Measurements from ENCODE around the gene GDPD4.

The GDPD4 gene

DNA sequence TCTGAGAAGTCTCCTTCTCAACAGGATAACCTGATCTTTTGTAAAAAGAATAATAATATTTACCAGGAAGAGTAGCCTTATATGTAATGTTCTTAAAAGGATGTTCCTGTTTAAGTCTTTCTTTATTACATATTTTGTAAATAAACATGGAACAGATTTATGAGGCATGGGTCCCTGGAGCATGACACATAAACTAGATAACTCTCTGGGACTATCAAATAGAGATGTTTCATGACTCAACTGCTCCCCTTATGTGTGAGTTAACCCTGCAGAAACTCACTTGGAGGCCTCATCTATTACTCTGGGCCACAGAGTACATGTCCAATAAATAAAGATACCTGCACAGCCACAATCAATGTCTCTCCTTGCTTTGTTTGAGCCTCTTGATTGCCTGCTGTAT is 64.6 kb downstream of the GDPD4 start:
- DNase-seq (ENCODE audit: low read depth) = no peak

DNA sequence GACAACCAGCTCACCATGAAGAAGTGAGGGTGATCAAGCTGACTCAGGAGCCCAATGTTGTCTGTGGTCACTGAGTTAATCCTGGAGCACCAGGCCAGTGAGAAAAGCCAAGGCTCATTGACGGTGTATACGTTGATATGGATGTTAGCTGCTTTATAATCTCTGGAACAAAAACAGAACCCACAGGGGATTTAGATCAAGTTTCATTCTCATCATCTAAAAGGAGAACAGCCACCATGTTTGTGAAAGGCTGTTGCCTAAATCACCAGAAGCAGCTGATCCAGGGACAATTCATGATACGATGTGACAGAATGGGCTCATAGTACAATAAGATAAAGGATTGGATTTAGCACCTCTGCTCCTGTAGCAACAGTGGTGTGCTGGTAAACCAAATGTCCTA is 68.5 kb downstream of the GDPD4 start:
- no peak for DNase-seq (ENCODE audit: low read depth)

- DNase-seq (ENCODE audit: low read depth) = no peak
Measured at GRCh38 chr11:77232242-77232641, 69.2 kb downstream of the GDPD4 start.

- DNase-seq (ENCODE audit: low read depth) = no peak
Measured at GRCh38 chr11:77231800-77232199, 69.7 kb downstream of the GDPD4 start.

DNA sequence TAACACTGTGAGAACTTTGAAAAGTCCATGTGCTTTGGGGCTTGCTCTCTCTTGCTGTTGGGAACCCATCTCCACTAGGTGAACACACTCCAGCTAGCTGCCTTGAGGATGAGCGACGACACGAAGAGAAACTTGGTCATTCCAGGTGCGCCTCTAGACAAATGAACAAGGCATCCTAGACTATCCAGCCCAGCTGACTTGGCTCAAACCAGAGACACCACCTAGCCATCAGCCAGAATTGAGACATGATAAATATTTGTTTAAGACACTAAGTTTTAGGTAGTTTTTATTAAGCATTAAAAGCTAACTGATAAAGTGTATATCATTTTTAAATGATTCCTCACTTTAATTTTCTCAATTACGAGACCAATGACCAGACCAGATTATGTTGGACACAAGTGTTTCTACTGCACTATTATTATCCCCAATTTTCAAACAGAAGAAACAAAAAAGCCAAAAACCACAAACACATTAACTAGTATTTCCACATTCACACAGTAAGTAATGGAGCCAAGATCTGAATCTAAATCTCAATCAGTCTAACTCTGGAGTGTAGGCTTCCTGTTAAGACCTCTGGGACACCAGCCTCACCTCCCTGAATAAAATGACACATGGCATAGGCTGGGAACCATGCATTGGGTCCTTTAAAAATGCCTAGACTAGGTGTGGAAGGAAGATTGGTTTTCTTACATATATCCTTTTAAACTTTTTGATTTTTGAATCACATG is 70.4 kb downstream of the GDPD4 start:
- no peak for DNase-seq (ENCODE audit: low read depth)

DNA sequence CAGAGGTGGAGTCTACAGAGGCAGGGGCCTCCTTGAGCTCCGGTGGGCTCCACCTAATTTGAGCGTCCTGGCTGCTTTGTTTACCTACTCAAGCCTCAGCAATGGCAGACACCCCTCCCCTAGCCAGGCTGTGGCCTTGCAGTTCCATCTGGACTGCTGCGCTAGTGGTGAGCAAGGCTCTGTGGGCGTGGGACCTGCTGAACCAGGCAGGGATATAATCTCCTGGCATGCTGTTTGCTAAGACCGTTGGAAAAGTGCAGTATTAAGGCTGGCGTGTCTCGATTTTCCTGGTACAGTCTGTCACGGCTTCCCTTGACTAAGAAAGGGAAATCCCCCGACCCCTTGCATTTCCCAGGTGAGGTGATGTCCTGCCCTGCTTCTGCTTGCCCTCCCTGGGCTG is 77.7 kb downstream of the GDPD4 start:
- no peak for DNase-seq (ENCODE audit: low read depth)

DNA sequence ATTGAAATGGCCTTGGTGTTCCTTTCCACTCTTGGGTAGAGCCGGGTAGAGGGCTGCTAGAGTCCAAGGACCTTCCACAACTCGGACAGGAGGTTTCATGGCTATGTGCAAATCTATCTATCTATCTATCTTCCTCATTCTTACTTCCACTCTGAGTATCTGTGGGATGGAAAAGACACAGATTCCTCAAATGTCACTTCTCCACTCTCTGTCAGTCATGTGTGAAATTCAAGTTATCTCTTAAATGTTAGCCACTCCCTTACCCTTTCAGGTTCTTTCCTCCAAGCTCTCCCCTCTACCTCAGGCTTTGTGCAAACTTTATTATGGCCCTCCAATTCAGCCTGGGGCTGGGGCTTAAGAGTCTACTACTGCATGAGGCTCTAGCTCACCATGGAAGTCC is 84.3 kb downstream of the GDPD4 start:
- no peak for DNase-seq (ENCODE audit: low read depth)

DNA sequence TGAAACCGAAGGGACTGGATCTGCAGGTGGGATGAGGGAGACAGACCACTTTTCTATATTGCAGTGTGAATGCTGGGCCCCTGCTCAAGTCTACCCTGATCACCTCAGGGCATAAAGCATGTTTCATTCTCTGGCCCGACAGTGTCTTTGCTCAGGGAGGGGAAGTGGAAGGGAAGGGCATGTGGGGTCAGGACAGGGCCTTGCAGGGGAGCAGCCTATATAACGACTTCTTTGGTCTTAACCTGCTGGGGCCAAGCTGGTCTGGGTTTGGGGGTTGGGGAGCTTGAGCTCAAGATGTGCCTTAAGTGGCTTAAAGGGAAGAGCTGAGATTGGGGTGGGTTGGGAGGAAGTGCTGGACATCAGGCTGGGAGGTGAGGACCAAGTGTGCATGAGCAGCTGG is 86.4 kb downstream of the GDPD4 start:
- no peak for DNase-seq (ENCODE audit: low read depth)

DNA sequence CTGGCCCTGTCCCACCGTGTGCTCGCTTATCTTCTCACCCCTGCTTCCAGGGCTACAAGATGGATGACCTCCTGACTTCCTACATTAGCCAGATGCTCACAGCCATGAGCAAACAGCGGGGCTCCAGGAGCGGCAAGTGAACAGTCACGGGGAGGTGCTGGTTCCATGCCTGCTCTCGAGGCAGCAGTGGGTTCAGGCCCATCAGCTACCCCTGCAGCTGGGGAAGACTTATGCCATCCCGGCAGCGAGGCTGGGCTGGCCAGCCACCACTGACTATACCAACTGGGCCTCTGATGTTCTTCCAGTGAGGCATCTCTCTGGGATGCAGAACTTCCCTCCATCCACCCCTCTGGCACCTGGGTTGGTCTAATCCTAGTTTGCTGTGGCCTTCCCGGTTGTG is 86.9 kb downstream of the GDPD4 start:
- no peak for DNase-seq (ENCODE audit: low read depth)

DNA sequence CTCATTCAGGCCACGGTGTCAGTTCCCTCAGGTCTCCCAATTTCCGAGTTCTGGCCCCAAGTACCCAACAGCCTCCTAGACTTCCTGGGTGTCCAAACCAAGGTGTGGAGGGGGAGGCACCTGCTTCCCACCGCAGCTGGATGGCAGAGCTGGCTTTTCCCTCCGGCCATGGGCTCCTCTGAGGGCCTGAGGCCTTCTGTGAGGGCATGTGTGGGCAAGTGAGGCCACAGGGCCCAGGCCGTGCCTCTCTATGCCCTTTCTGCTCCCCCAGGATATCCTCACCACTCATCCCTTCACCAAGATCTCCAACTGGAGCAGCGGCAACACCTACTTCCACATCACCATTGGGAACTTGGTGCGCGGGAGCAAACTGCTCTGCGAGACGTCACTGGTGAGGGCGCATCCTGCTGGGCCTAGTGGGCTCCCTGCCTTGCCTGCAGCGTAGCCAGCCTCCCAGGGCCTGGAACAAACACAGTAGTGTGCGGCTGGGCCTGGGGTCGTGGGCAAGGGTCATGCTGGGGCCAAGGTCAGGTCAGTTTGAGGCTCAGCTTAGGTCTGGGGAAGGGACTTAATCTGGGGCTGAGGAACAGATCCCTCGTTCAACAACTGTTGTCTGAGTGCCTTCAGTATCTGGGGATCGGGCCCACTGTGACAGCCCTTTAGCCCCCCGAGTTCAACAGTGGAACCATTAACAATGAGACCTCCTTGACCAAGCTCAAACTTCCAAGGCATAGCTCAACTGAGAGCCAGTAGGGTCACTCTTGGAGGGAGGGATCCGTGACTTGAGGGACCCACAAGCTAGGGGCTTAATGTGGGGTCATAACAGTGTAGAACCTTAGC is 87.7 kb downstream of the GDPD4 start:
- DNase-seq (ENCODE audit: low read depth) = no peak

DNA sequence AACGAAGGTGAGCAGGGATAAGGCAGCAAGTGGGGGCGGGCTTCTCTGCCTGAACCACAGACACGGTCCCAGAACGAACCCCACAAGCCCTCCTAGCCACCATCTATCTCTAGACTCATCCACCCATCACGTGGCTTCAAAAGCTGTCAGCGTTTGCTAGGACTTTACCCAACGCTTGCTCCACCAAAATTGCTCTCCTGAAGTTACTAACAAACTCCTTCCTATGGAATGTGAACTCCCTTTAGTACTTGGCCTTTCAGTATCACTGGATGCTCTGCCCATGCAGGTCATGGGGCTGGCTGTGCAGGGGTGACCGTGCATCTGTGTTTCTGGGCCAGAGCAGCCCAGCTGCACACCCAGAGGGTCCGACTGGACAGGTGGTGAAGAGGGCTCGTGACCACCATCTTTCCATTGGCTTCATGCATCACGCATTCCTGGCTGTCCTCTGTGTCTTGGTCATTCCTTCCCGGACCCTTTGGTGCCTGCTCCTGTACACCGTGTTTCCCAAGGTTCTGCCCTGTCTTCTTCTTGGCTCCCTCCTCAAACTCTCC is 88.4 kb downstream of the GDPD4 start:
- DNase-seq (ENCODE audit: low read depth) = no peak

GRCh38 chr11:77212314-77213007 is 89.0 kb downstream of the GDPD4 start:
- DNase-seq (ENCODE audit: low read depth) = no peak

DNA sequence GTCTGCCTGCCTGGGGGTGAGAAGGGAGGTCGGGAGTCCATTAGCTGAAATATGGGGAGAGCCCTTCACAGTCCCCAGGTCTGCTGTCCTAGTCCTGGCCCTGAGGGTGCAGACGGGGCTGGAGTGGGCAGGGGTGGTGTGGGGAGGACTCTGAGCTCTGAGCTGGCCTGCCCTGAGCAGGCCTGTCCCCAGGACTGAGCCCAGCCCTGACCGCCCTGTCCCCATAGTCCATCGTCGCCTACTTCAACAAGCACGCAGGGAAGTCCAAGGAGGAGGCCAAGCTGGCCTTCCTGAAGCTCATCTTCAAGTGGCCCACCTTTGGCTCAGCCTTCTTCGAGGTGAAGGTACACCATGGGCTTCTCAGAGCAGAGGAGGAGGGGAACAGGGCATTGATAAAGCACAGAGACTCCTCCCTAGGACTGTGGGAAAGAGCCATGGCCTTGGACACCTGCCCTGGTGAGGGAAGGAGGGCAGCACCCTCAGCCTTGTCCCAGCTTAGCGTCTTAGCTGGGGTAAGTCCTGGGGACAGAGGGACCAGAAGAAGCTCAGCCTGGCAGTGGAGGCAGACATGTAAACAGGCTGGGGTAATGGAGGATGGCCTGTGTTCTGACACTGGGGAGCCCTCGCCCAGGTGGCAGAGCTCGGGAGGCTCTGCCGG is 89.8 kb downstream of the GDPD4 start:
- no peak for DNase-seq (ENCODE audit: low read depth)

DNA sequence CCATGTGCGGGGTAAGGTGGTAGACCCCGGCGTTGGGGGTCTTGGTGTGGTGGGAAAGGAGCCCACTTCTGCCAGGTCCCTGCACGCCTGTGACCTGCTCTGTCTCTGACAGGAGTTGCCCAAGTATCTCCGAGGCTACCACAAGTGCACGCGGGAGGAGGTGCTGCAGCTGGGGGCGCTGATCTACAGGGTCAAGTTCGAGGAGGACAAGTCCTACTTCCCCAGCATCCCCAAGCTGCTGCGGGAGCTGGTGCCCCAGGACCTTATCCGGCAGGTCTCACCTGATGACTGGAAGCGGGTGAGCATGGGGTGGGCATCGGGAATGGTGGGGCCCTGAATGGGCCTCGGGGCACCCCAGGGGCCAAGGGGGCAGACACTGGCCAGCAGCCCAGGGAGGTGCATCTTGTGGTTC is 90.4 kb downstream of the GDPD4 start:
- no peak for DNase-seq (ENCODE audit: low read depth)

GRCh38 chr11:77209663-77210062 is 91.8 kb downstream of the GDPD4 start:
- DNase-seq (ENCODE audit: low read depth) = no peak

- no peak for DNase-seq (ENCODE audit: low read depth)
Measured at GRCh38 chr11:77208535-77208934, 93.0 kb downstream of the GDPD4 start.

DNA sequence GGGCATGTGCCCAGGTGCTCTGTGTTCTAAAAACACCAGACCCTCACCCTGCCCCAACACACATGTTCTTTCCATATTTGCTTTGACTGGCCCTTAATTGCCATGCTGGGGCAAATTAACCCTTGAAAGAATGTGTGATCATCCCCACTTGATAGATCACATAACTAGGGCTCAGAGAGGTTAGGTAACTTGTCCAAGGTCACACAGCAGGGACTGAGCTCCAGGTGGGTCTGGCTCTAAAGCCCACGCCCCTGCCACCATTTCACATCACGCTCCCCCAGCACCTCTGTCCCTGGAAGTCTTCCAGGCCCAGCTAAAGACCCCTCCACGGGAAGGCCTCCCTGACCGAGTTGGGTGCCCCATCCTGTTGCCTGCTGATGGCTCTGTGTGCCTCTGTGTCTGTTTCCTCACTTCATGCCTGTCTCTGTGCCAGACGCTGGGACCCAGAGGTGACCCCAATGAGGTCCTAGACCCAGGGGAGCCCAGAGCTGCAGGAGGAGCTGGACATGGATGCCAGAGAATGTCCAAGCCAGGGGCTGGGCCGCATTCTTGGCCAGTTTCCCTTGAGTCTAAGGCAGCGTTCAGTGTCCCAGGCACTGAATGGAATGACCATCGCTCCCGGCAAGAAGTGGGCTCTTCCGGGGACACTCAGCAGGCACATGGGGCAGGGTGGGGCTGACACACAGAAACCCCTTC is 93.7 kb downstream of the GDPD4 start:
- DNase-seq (ENCODE audit: low read depth) = no peak

GRCh38 chr11:77207019-77207485 is 94.4 kb downstream of the GDPD4 start:
- no peak for DNase-seq (ENCODE audit: low read depth)

DNA sequence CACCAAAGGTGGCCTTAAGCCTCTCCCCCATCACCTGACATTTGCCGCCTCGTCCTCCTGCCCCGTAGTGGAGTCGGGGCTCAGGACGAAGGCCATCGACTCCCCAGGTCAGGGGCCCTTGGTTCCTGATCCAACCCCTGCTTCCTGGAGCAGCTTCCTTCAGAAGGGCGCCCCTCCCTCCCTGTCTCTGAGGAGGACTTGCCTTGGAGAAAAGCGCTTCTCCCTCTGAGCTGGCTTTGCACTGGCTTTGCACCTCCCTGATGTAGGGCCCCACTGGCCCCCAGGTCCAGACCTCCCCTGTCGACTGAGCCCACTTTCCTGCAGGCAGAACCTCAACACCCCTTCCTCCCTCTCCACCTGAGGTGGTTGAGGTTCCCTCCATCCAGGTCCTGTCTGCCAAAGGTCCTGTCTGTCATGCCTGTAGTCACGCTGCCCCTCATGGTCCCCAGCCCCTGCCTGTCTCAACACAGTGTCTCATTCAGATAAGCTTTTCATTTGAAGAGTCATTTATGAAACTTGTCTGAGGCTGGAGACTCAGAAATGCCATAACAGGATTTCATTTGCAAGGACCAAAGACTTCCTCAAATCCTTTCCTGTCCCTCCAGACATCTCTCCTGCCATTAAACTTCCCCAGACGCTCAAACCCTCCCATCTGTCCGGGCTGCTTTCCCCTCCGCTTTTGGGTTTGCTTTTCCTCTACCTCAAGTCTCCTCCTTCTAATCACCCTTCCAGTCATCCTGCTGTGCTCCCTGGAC is 95.0 kb downstream of the GDPD4 start:
- DNase-seq (ENCODE audit: low read depth) = no peak

DNA sequence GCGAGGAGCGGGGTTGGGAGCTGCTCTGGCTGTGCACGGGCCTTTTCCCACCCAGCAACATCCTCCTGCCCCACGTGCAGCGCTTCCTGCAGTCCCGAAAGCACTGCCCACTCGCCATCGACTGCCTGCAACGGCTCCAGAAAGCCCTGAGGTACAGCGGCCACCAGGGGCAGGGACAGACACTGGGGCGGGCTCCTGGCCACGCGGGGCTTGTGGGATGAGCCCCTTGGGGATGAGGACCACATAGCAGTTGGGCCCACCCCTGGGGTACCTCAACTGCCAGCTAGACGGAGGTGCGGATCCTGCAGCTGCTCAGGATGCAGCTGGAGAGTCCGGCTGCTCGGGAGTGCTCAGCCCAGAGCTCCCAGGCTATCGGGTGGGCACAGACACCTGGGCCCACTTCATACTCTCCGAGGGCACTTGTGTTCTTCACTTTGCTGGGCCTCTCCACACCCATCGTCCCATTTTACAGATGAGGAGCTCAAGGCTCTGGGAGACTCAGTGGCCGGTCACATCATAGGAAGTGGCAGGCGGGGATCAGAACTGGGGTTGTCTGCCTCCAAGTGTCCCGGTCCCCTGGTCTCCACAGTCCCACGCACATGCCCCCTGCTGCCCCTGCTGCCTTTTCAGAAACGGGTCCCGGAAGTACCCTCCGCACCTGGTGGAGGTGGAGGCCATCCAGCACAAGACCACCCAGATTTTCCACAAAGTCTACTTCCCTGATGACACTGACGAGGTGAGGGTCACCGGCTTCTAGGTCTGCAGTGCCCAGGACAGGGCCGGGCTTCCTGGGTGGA is 95.8 kb downstream of the GDPD4 start:
- DNase-seq (ENCODE audit: low read depth) = no peak
